ENCODE measurements around the gene KCNMA1. TPM values are rescaled to one million over a fixed set of nuclear protein-coding genes. Genes with fewer than 3 reads are reported as not detected.

KCNMA1 gene
- total RNA-seq, 1 donor from 2014 or later: 94.3 TPM

GRCh38 chr10:77643795-77644468 lies 6.3 kb upstream of the KCNMA1 start:
- Histone ChIP-seq H3K9me3 (no peaks in the 10 kb centered on the region), H3K27me3 (no peaks in the 10 kb centered on the region), H3K4me1 (no peaks in the 10 kb centered on the region), H3K4me3 (no peak overlapping the region), H3K36me3 (no peaks in the 10 kb centered on the region), H3K27ac (no peak overlapping the region)
- DNase-seq (ENCODE audit: extremely low spot score in 2 of 2): no peak
- intact Hi-C loops (cut with DNase I): loop anchor here (5.0 kb wide), 1 partner anchor 477 kb away; no protein-coding TSS in a partner anchor
- TF ChIP-seq CTCF (IDR thresholded peaks at IDR 0.05) (peak in 2 of 3 experiments; percentile 45 to 50), POLR2AphosphoS5 (IDR thresholded peaks at IDR 0.05; ENCODE audit: insufficient read depth in 1 of 2, low read depth in 1 of 2) (no peak), POLR2A (IDR thresholded peaks at IDR 0.05) (no peak)

- TF ChIP-seq CTCF (IDR thresholded peaks at IDR 0.05): peak; percentile 64 to 85 (median 67)
- TF ChIP-seq POLR2AphosphoS5 (IDR thresholded peaks at IDR 0.05; ENCODE audit: insufficient read depth in 1 of 2, low read depth in 1 of 2): no peak
- no peak for TF ChIP-seq POLR2A (IDR thresholded peaks at IDR 0.05)
- Histone ChIP-seq H3K4me3 (no peak overlapping the region), H3K4me1 (peaks cover 4% of the 10 kb centered on the region), H3K9me3 (no peaks in the 10 kb centered on the region), H3K36me3 (no peaks in the 10 kb centered on the region), H3K27me3 (no peaks in the 10 kb centered on the region), H3K27ac (no peak overlapping the region)
- no peak for DNase-seq (ENCODE audit: extremely low spot score in 2 of 2)
- intact Hi-C loops (cut with DNase I): loop anchor here (2.0 to 5.0 kb wide), 2 partner anchors 251 to 475 kb away; no protein-coding TSS in a partner anchor
Measured at GRCh38 chr10:77641788-77642397, 4.3 kb upstream of the KCNMA1 start.

- Histone ChIP-seq H3K9me3 (no peaks in the 10 kb centered on the region), H3K4me3 (no peak overlapping the region), H3K36me3 (no peaks in the 10 kb centered on the region), H3K27ac (no peak overlapping the region), H3K27me3 (no peaks in the 10 kb centered on the region), H3K4me1 (peaks cover 10% of the 10 kb centered on the region)
- TF ChIP-seq POLR2A (IDR thresholded peaks at IDR 0.05) (no peak), POLR2AphosphoS5 (IDR thresholded peaks at IDR 0.05; ENCODE audit: insufficient read depth in 1 of 2, low read depth in 1 of 2) (no peak), CTCF (IDR thresholded peaks at IDR 0.05) (no peak)
- intact Hi-C loops (cut with DNase I): loop anchor here (2.0 to 5.0 kb wide), 2 partner anchors 251 to 474 kb away; no protein-coding TSS in a partner anchor
- DNase-seq (ENCODE audit: extremely low spot score in 2 of 2): no peak
Measured at GRCh38 chr10:77641344-77641743, 3.7 kb upstream of the KCNMA1 start.

GRCh38 chr10:77640167-77640566 lies 2.6 kb upstream of the KCNMA1 start:
- Histone ChIP-seq H3K27me3 (no peaks in the 10 kb centered on the region), H3K27ac (no peak overlapping the region), H3K4me3 (no peak overlapping the region), H3K9me3 (no peaks in the 10 kb centered on the region), H3K36me3 (no peaks in the 10 kb centered on the region), H3K4me1 (peaks cover 11% of the 10 kb centered on the region)
- TF ChIP-seq POLR2AphosphoS5 (IDR thresholded peaks at IDR 0.05; ENCODE audit: insufficient read depth in 1 of 2, low read depth in 1 of 2): no peak
- no peak for TF ChIP-seq CTCF (IDR thresholded peaks at IDR 0.05)
- no peak for TF ChIP-seq POLR2A (IDR thresholded peaks at IDR 0.05)
- DNase-seq (ENCODE audit: extremely low spot score in 2 of 2): no peak
- intact Hi-C loops (cut with DNase I): loop anchor here (2.0 to 5.0 kb wide), 2 partner anchors 249 to 473 kb away; no protein-coding TSS in a partner anchor

- H3K27ac ChIP-seq: no peak overlapping the region
- no peak for DNase-seq (ENCODE audit: extremely low spot score in 2 of 2)
- peaks cover 11% of the 10 kb centered on the region for H3K4me1 ChIP-seq
- intact Hi-C loops (cut with DNase I): loop anchor here (2.0 to 5.0 kb wide), 3 partner anchors 232 to 472 kb away; no protein-coding TSS in a partner anchor
- H3K9me3 ChIP-seq: no peaks in the 10 kb centered on the region
- no peak overlapping the region for H3K4me3 ChIP-seq
- H3K27me3 ChIP-seq: no peaks in the 10 kb centered on the region
- no peaks in the 10 kb centered on the region for H3K36me3 ChIP-seq
- TF ChIP-seq POLR2A (IDR thresholded peaks at IDR 0.05) (no peak), CTCF (IDR thresholded peaks at IDR 0.05) (no peak), POLR2AphosphoS5 (IDR thresholded peaks at IDR 0.05; ENCODE audit: insufficient read depth in 1 of 2, low read depth in 1 of 2) (no peak)
Measured at GRCh38 chr10:77639756-77640155, 2.1 kb upstream of the KCNMA1 start.

All from vagina (tissue), 2 donors.